Measurements from ENCODE around the gene ASPN. TPM values are rescaled to one million over a fixed set of nuclear protein-coding genes. Genes with fewer than 3 reads are reported as not detected.
A peak's percentile ranks its signal among the peaks of the same experiment; 100 is the strongest.

The ASPN gene
- 132 TPM for total RNA-seq (ENCODE audit: insufficient read depth, low replicate concordance)

DNA sequence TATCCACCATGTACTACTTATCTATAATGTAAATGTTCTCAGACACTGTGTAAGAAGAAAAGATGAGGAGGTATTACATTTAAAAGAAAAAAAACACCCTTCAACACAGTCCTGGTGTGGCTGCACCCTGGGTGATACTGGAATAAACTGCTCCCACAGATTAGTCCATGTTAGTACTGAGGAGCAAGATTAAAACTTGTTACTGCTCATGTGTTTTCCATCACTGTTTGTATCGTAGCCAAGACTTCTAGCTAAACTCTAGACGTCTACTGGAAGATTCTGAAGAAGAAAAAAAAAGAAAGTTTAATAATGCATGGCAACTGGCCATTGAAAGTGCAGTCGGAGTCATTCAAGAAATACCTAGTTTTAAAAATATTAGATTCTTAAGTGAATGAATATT, at the start of gene ASPN:
Gene ASPN, minus strand, starts transcription at position 178 of the 400 bp plus-strand sequence.
- peak; percentile 80 for DNase-seq (ENCODE audit: low spot score)

DNA sequence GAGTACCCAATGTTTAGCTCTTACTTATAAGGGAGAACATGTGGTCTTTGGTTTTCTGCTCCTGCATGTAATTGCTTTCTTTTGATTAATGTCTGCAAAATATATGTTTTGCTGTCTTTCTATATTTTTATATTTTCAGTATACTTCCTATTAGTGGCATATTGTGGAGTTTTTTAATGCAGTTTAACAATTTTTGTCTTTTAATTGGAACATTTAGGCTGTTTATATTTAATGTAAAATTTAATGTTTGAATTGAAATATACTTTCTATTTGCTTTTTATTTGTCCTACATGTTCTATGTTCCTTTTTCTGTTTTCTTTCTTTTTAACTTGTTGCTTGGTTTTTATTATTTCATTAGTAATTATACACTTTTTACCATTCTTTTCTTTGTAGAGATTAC, 48.6 kb upstream of the ASPN start:
- DNase-seq (ENCODE audit: low spot score) = no peak

DNA sequence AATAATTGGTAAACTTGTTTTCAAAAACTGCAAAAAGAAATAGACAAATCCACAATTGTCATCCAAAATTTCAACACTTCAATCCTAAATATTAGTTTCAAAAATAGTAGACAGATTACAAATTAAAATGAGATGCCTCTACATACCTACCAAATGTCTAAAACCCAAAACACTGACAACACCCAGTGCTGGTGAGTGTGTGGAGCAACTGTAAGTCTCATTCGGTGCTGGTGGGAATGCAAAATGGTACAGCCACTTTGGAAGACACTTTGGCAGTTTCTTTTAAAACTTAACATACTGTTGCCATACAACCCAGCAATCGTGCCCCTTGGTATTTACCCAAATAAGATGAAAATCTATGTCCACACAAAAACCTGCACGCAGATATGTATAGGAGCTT, 46.8 kb upstream of the ASPN start:
- DNase-seq (ENCODE audit: low spot score) = no peak

DNA sequence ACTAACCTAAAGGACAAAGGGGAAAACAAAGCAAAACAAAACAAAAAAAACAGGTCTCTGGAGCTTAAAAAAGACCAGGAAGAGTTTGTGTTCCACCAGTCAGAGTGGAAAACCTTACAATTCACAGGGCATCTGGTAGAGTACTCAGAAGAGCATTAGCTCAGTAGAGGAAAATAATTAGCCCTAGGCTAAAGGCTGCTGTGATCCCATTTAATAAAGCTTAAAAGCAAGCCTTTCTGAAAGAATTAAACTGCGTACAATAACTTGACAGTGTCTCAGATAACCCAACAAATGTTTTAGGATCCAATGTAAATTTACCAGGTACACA, 46.2 kb upstream of the ASPN start:
- no peak for DNase-seq (ENCODE audit: low spot score)

DNA sequence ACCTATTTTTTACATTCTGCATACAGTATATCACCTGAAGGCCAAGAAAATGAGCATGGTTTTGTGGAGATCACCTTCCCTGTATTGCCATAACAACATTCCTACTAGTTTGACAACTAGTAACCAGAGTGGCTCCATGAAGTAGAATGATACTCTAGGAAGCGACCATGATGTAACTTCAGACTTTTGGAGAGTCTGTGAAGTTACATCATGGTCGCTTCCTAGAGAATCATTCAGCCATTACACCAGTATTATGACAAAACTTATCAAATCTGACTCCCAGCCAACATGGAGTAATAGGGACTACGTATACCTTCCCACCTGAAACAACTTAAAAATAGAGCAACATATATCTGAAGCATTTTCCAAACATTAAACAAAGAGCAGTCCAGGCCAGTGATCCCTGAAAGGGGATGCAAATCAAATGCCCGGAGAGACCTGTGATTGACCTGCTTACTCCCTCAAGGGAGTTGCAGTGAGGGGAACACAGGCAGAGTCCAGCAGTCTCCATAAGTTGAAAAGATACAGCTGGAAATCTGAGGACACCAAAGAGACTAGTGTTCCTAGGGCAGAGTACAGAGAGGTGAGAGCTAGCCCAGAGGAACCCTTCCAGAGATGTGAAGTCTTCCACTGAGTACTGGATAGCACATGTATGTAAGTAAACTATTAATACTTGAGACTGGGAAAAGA, 45.7 kb upstream of the ASPN start:
- DNase-seq (ENCODE audit: low spot score) = no peak

DNA sequence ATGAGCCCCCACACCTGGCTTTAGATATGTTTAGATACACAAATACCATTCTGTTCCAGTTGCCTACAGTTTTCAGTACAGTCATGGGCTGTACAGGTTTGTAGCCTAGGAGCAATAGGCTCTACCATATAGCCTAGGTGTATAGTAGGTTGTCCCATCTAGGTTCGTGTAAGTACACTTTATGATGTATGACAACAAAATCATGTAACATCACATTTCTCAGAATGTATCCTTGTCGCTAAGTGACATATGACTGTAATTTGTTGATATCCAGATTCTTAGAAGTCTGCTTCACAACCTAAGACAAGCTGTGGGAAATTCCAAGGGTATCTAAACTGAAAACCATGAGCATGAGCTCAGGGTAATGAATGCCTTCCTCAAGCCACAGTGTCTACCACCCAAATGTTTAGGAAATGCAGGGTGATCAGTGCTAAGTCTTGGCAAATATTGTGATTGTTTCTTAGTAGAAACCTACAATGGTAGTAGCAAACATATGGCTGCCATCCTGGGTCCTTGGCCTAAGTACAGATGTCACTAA, 45.1 kb upstream of the ASPN start:
- no peak for DNase-seq (ENCODE audit: low spot score)

DNA sequence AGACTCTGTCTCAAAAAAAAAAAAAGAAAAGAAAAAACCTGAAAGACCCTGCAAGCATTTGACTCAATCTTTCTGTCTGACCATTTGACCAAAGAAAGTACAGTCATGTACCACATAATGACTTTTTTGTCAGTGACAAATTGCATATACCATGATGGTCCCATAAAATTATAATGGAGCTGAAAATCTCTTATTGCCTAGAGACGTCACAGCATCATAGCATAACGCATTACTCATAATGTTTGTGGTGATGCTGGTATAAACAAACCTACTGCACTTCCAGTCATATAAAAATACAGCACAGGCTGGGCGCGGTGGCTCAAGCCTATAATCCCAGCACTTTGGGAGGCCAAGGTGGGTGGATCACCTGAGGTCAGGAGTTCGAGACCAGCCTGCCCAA, 43.0 kb upstream of the ASPN start:
- DNase-seq (ENCODE audit: low spot score) = no peak

DNA sequence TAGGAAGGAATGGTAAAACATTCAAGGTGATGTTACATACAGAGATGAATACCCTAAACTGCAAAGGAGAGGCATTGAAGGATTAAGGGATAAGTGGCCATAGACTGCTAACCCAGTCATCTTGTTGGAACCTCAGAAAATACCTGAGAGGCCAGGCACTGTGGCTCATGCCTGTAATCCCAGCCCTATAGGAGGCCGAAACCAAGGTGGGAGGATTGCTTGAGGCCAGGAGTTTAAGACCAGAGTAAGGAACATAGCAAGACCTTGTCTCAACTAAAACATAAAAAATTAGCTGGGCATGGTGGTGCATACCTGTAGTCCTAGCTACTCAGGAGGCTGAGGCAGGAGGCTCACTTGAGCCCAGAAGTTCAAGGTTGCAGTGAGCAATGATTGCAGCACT, 42.6 kb upstream of the ASPN start:
- DNase-seq (ENCODE audit: low spot score) = no peak

DNA sequence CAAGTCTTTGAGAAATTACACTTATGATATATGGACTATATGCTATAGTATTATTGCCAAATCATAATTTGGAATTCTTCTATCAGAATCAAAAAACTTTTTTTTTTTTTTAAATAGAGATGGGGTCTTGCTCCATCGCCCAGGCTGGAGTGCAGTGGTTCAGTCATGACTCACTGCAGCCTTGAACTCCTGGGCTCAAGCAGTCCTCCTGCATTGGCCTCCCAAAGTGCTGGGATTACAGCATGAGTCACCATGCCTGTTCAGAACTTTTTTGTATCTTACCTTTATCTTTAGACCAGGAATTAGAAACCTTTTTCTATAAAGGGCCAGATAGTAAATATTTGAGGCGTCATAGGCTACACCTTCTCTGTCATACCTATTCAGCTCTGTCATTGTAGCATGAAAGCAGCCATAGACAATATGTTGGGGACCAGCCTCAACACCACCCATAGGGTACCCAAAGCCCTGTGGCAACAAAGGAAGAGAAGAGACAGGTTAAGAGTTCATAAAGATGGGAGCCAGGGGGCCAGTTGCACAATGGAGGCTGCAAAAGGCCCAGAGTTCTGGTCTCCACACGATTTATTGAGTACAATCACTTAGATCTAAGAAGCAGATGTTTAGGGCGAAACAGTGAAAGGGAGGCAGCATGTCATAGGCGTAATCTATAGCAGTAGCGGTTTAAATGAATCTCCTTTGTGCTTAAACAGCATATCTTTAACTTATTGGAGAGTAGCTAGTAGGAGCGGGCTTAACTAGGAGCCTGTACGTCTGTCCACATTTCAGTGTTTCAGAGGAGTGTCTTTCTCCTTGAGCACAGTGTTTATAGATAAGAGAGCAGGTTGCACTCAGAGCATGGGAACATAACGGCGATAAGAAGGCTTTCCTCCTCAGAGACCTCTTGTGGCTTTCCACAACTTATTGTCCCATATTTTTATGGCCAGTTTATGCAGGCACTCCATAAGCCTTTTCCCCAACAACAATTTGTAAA, 41.0 kb upstream of the ASPN start:
- no peak for DNase-seq (ENCODE audit: low spot score)

DNA sequence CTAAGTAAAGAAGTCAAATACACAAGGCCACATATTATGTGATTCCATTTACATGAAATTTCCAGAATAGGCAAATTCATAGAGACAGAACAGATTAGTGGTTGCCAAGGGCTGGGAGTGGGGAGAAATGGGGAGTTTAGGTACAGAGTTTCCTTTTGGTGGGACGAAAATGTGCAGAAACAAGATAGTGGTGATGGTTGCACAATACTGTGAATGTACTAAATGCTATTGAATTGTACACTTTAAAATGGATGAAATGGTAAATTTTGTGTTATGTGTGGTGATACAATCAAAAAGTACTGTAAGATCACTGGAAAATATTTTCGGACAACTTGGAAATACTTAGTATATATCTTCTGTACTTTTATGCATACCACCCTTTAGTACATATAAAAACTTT, 38.5 kb upstream of the ASPN start:
- DNase-seq (ENCODE audit: low spot score) = no peak

DNA sequence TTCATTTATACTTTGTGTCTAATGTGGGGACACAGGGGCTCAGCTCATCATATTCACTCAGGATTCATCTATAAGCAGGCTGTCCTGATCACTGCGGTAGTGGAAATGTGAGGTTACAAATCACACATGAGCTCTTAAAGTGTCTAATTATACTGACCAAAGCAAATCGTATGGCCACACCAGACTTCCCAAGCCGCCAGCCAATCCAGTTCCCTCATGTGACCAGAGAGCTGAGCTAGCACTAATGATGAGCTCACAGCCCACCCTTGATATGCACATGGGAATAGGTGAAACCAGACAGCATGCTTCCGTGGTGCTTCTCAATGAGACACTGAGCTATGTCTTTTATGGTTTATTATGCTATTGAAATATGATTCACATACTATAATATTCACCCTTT, 35.9 kb upstream of the ASPN start:
- no peak for DNase-seq (ENCODE audit: low spot score)

DNA sequence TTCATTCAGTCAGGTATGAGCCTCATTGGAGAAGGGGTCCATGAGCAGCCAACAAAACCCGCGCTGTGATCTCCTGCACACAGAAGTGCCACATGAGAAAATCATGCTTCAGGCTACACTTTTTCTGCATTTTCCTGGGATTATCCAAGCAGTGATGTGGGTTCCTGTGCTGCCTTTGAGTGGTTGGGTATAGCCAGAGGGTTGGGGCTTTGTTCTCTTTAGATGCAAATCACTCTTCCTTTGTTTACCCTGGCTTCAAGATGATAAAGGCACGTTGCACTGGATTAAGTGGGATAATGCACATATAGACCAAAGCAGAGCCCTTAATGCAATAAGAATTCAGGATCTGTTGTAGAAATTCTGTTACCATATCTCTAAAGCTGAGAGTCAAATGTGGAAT, 34.7 kb upstream of the ASPN start:
- peak; percentile 24 for DNase-seq (ENCODE audit: low spot score)

DNA sequence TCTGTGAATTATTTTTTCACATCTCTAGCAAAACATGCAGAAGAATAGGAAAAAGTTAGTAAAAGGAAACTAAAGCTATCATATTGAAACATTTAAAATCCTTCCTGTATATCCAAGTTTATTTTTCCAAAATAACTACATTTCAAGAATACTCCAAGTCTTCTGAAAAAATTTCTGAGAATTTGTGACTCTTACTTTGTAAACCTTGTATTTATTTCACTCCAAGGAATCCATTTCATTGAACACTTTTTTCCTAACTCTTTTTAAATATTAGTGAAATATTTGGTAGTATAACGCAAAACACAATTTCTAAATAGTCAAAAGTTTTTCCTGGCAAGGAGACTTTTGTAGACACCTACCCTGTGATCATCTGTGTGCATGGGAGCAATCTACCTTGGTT, 34.2 kb upstream of the ASPN start:
- DNase-seq (ENCODE audit: low spot score) = no peak

DNA sequence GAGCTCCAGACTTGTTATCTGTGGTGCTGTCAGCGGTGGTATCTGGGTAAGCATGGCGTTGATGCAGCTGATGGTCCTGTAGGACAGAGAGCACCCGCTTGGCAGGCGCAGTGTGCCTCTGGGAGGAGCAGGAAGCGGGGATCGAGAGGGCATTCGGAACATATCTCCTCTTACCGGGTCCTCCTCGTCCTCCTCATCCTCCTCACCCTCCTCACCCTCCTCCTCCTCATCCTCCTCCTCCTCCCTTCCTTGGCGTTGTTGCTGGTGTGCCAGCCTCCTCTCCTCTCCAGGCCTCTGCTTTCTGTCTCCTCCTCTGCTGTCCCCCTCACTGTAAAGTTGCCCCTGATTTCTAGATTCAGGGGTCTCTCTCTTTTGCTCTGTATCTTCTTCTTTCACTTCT, 32.3 kb upstream of the ASPN start:
- no peak for DNase-seq (ENCODE audit: low spot score)

DNA sequence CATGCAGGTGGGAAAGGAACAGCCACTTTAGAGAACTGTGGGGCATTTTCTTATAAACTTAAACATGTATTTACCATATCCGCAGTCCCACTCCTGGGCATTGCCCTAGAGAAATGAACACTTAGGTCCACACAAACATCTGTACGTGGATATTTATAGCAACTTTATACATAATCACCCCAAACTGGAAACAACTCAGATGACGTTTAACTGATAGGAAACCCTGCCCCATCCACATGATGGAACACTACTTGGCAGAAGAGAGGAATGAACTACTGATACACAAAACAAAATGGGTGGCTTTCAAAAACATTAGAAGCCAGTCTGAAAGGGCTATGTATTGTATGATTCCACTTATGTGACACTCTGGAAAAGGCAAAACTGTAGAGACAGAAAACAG, 31.0 kb upstream of the ASPN start:
- DNase-seq (ENCODE audit: low spot score) = no peak

DNA sequence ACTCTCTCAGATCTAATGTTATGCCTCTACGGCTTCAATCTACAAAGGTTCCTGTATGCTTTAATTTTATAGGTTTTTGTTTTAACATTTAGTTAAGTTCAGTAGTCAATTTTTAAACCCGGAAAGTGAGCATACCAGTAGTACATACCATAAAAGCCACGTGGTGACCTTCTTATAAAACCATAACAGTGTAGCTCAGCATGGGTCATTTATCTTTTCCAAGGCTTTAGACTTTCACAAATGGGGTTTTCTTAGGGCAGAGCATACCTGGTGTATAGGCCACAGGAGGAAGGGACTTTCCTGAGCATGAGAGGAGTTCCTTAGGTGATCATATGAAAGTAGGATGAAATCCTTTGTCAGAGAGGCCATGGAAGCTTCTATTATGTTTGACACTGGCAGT, 30.3 kb upstream of the ASPN start:
- DNase-seq (ENCODE audit: low spot score) = no peak

DNA sequence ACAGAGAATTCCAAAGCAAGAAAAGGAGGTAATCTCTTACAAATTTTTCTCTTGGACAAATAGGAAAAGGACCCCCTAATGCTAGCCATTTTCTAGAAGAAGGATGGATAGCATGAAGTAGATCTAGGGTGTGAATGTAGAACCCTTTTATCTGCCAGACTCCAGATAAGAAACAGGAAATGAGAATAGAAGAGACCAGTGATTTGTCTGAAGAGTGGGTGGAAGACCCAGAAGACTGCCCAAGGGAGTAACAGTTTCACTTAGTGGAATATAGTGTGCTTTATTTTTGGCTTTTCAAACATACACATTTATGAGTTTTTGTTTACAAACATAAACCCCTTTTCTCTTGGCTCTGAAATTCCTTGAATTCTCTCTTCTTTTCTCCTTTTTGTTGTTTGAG, 28.4 kb upstream of the ASPN start:
- no peak for DNase-seq (ENCODE audit: low spot score)

DNA sequence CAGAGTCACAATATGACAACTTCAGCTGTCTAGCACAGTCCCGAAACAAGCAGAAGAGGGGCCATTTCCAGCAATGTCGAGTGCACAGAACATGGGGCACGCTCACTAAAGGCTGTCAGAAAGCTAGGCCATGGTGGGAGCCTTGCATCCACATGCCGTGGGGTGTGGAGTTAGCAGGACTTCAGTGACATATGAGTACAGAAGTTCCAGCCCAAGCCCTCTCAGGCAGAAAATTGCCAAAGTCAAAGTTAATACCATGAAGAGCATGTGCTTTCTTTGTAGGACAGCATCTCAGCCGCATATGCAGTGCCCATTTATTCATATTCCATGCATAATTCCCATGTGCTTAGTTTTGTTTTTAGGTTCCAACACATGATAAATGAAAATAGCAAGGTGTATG, 26.7 kb upstream of the ASPN start:
- no peak for DNase-seq (ENCODE audit: low spot score)

DNA sequence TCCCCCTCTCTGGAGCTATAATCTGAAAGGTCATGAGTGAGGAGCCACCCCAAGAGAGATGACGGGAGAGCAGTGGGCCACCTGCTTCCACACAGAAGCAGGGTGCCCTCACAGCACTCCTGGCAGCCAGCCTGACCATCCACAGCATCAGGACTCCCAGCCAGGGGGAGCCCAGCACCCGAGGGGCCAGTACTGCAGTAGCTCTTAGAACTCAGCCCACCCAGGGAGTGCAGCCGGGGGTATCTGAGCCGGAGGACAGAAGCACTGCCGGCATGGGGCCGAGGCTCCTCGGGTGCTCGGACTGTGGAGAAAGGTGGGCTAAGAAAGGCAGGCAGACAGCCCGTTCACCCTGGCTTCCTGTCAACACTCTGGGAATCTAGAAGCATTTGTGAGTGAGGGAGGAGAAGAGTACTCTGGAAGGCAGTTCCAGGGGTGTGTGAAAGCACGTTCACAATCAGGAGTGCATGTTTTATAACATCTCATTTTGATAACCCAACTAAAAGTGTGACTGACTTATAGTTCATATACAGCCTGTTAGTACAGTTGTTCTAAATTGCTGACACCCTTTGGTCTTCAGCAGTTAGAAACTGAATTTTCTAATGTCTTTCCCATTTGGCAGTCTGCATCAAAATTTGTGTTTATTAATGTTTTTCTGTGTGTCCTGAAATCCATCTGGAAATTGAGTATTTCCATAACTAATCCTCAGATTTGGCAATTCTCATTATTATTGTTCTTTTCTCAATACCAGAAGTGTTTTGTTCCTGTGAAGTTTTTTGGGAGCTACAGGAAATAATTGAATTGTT, 25.9 kb upstream of the ASPN start:
- peak; percentile 30 for DNase-seq (ENCODE audit: low spot score)

DNA sequence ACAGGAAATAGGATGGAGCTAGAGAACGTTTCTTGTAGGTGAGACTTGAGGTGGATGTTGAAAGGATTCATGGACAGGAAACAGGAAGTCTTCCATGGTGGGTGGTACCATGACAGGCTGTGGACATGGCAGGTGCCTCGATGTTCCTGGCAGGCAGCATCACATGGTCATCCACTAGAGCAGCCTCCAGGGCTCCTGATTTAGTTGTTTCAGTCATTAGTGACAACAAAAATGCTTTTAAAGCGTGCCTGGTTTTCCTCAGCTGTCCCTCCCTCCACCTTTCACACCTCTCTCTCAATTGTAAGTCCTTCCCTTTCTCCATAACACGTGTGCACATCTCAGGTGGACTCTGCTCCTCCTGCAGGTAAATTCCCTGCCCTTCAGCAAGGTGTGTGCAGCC, 25.2 kb upstream of the ASPN start:
- no peak for DNase-seq (ENCODE audit: low spot score)

DNA sequence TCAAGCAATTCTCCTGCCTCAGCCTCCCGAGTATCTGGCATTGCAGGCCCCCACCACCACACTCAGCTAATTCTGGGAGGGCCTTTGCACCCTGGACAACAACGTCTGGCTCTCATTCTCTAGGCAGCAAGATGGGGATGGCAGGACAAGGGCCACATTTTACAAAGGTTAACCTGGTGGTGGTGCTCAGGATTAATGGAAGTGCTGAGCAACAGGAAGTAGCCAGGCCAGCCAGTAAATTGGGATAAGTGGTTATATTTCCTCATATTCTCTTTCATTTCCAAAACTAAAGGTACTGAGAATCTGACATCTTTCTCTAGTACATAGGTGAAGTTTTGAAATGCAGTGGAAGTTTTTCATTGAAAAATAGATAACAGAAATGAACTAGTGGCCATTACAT, 24.7 kb upstream of the ASPN start:
- no peak for DNase-seq (ENCODE audit: low spot score)
